Kidney capillary endothelial cell (primary cell): Measurements from ENCODE around the gene METTL14.

Experiments used
- DNase-seq: peaks from one replicate; pipeline ENCODE4 v3.0.0-alpha.2; 2018; ENCODE audit warnings: low spot score

METTL14 gene

GRCh38 chr4:118734491-118735205 lies 49.5 kb downstream of the METTL14 start:
- DNase-seq = no peak

GRCh38 chr4:118736900-118737299 lies 51.7 kb downstream of the METTL14 start:
- no peak for DNase-seq

GRCh38 chr4:118738090-118738489 lies 52.9 kb downstream of the METTL14 start:
- no peak for DNase-seq

- DNase-seq = no peak
Measured at GRCh38 chr4:118739022-118739713, 54.0 kb downstream of the METTL14 start.

GRCh38 chr4:118740869-118741268 lies 55.7 kb downstream of the METTL14 start:
- peak; percentile 25 for DNase-seq

GRCh38 chr4:118741301-118741855 lies 56.2 kb downstream of the METTL14 start:
- no peak for DNase-seq

GRCh38 chr4:118742050-118742449 lies 56.9 kb downstream of the METTL14 start:
- no peak for DNase-seq

GRCh38 chr4:118743867-118744266 lies 58.7 kb downstream of the METTL14 start:
- no peak for DNase-seq

- DNase-seq = no peak
Measured at GRCh38 chr4:118745357-118745756, 60.2 kb downstream of the METTL14 start.

- no peak for DNase-seq
Measured at GRCh38 chr4:118746251-118746919, 61.2 kb downstream of the METTL14 start.

- no peak for DNase-seq
Measured at GRCh38 chr4:118749347-118749988, 64.3 kb downstream of the METTL14 start.

- no peak for DNase-seq
Measured at GRCh38 chr4:118751629-118752323, 66.6 kb downstream of the METTL14 start.

- no peak for DNase-seq
Measured at GRCh38 chr4:118752551-118752950, 67.4 kb downstream of the METTL14 start.

- DNase-seq = no peak
Measured at GRCh38 chr4:118753096-118753495, 67.9 kb downstream of the METTL14 start.

GRCh38 chr4:118753685-118754084 lies 68.5 kb downstream of the METTL14 start:
- no peak for DNase-seq

- DNase-seq = no peak
Measured at GRCh38 chr4:118754890-118755289, 69.7 kb downstream of the METTL14 start.

- no peak for DNase-seq
Measured at GRCh38 chr4:118755438-118756226, 70.4 kb downstream of the METTL14 start.

- no peak for DNase-seq
Measured at GRCh38 chr4:118756429-118756828, 71.2 kb downstream of the METTL14 start.

- no peak for DNase-seq
Measured at GRCh38 chr4:118756958-118757357, 71.8 kb downstream of the METTL14 start.

GRCh38 chr4:118757761-118758251 lies 72.6 kb downstream of the METTL14 start:
- DNase-seq = no peak

- DNase-seq = no peak
Measured at GRCh38 chr4:118758293-118758692, 73.1 kb downstream of the METTL14 start.
